Heart right ventricle (tissue), 16 donors: ENCODE results near the gene SPSB3. TPM values are rescaled to one million over a fixed set of nuclear protein-coding genes. Genes with fewer than 3 reads are reported as not detected.

Source experiments
- ATAC-seq, 8 donors: fragments of 200-7000 bp; cut with Tn5 transposase; one replicate each; pipeline ENCODE4 v1.9.1; 2020; ENCODE audit warnings: mild to moderate bottlenecking in 8 of 8, moderate library complexity in 8 of 8, moderate number of reproducible peaks in 1 of 8
- DNase-seq, 2 donors: peaks; one replicate each; pipeline ENCODE4 v3.0.0-alpha.2; 2020
- H3K27ac ChIP-seq, 10 donors: fragments of 200-600 bp; sonication (generic) in 2 of 10; one replicate each; pipeline versions ENCODE4 v1.5.0 to v1.8.0; 2020 to 2022; ENCODE audit warnings: mild to moderate bottlenecking in 3 of 10
- H3K27me3 ChIP-seq, 7 donors: fragments of 200-600 bp; one replicate each; pipeline ENCODE4 v1.8.0; 2021 to 2022; ENCODE audit warnings: mild to moderate bottlenecking in 2 of 7
- H3K36me3 ChIP-seq, 9 donors: fragments of 200-600 bp; sonication (generic) in 1 of 9; one replicate each; pipeline versions ENCODE4 v1.5.0 to v1.8.0; 2020 to 2022; ENCODE audit warnings: mild to moderate bottlenecking in 2 of 9
- H3K4me1 ChIP-seq, 9 donors: fragments of 200-600 bp; sonication (generic) in 1 of 9; one replicate each; pipeline versions ENCODE4 v1.5.0 to v1.8.0; 2020 to 2022; ENCODE audit warnings: mild to moderate bottlenecking in 4 of 9
- H3K4me3 ChIP-seq, 10 donors: fragments of 200-600 bp; sonication (generic) in 2 of 10; one replicate each; pipeline versions ENCODE4 v1.5.0 to v1.8.0; 2020 to 2022; ENCODE audit warnings: mild to moderate bottlenecking in 7 of 10, moderate library complexity in 2 of 10
- H3K9me3 ChIP-seq, 11 donors: fragments of 200-600 bp in 10 of 11; sonication (generic) in 2 of 11; one replicate each; pipeline versions ENCODE4 v1.5.0 to v1.8.0; 2013 to 2022; ENCODE audit warnings: mild to moderate bottlenecking in 2 of 11, control low read depth in 1 of 11, moderate library complexity in 1 of 11
- CTCF ChIP-seq, 9 donors: fragments of 200-600 bp; sonication (generic) in 2 of 9; IDR thresholded peaks; one replicate each; pipeline versions ENCODE4 v1.5.0 to v1.8.0; 2021 to 2022; ENCODE audit warnings: antibody characterized with exemption in 9 of 9, mild to moderate bottlenecking in 5 of 9, moderate library complexity in 1 of 9
- WGBS, 2 donors: extraction: QIAGEN DNeasy Blood & Tissue Kit; methylation state at CpG; one replicate each; pipeline ENCODE4 v1.1.7; 2013; ENCODE audit warnings: inconsistent platforms in 1 of 2; 5-methylcytosine and 5-hydroxymethylcytosine counted together
- intact Hi-C, 10 donors: fragments of 100-400 bp; cut with DNase I; formaldehyde crosslinking; loops; one replicate each; pipeline versions ENCODE4 v1.11.1 to v1.14.2; 2022
- polyA plus RNA-seq, 2 donors: library from polyadenylated mRNA; stranded (reverse); fragments of 200-250 nt; gene quantifications; one replicate each; pipeline ENCODE4 v1.2.3, GENCODE V29; 2013
- total RNA-seq, 10 donors: library from RNA; stranded (reverse); fragmentation: NEBNext Ultra II Directional in 3 of 10; extraction: Animal tissue kit (Norgen Biotek cat#: 25700) in 3 of 10; gene quantifications; one replicate each; pipeline versions ENCODE4 v1.2.1 to v1.2.4, GENCODE V29; 2021 to 2023
- donor health status: Arrhythmogenic right ventricular cardiomyopathy.
- donor health status: ischemic (EF 13 %, LVEDD 7.1; RV severe dilation, severe dysfunction).
- donor health status: healthy with polysubstance abuse.
- donor health status: DM: no; HTN: yes; CAD: no.
- donor health status: DM: no; HTN: no; CAD: no.
- donor health status: ischemic (EF 25% LVEDD 6.9; RV normal size, moderate dysfunction).
- donor health status: ischemic (EF 25% LVEDD 5.7; RV mildly dilated, moderate dysfunction).
- donor health status: healthy.
- donor health status: DM: yes; HTN: yes; CAD: no.
- donor health status: Ischemic cardiomyopathy.
- donor health status: ischemic (EF 35%, LVEDD 5.7; RV mildly dilated, moderate dysfunction).
- donor health status: nonischemic (EF 11% LVEDD 7.7; RV severe dilation, severe dysfunction).
- donor health status: DM: yes; HTN: yes; CAD: no.
- donor health status: PGD.
- donor health status: ischemic (EF 29% LVEDD 5.4; RV normal size, mild dysfunction).
- donor health status: nonischemic (EF 23%, LVEDD 6.1; RV moderate dilation, normal function).

Gene SPSB3
- total and polyA plus RNA-seq, 12 donors, result 25.1 to 97.7 (median 27.2) TPM

GRCh38 chr16:1780677-1781072 is 1.7 kb downstream of the SPSB3 start:
- Histone ChIP-seq H3K9me3 (no peaks in the 10 kb centered on the region), H3K27ac (no peak overlapping the region), H3K27me3 (no peaks in the 10 kb centered on the region), H3K36me3 (peaks cover 0 to 63% (median 15%) of the 10 kb centered on the region in 9 donors), H3K4me1 (peaks cover 16 to 54% (median 34%) of the 10 kb centered on the region in 9 donors), H3K4me3 (peak overlapping the region in 1 of 10 donors; percentile 93)
- WGBS, 2 donors, result 71 to 75% methylated on average over 6 of the region's 6 CpGs
- intact Hi-C loops, result no loop called here
- ATAC-seq (no peak), DNase-seq (no peak)
- TF ChIP-seq CTCF (IDR thresholded peaks at IDR 0.05), result no peak

GRCh38 chr16:1779741-1780676 is 2.4 kb downstream of the SPSB3 start:
- DNase-seq, result peak in 1 of 2 donors; percentile 21
- no peak overlapping the region for H3K27ac ChIP-seq
- TF ChIP-seq CTCF (IDR thresholded peaks at IDR 0.05), result no peak

GRCh38 chr16:1779234-1779701 is 3.1 kb downstream of the SPSB3 start:
- DNase-seq (peak in 1 of 2 donors; percentile 13), ATAC-seq (no peak)
- H3K4me1 ChIP-seq, result peaks cover 19 to 50% (median 38%) of the 10 kb centered on the region in 9 donors
- H3K9me3 ChIP-seq, result no peaks in the 10 kb centered on the region
- no peaks in the 10 kb centered on the region for H3K27me3 ChIP-seq
- WGBS, 2 donors, result 81 to 82% methylated on average over 8 of the region's 8 CpGs
- peak overlapping the region in 1 of 10 donors; percentile 7 for H3K27ac ChIP-seq
- intact Hi-C loops, result loop anchor here in 1 of 10 donors (5.0 kb wide), 1 partner anchor 158 kb away; no protein-coding TSS in a partner anchor
- no peak overlapping the region for H3K4me3 ChIP-seq
- TF ChIP-seq CTCF (IDR thresholded peaks at IDR 0.05), result no peak
- H3K36me3 ChIP-seq, result peaks cover 0 to 63% (median 15%) of the 10 kb centered on the region in 9 donors

More at GRCh38 chr16:1779741-1780676, 2.4 kb downstream of the SPSB3 start:
- peaks cover 0 to 62% (median 15%) of the 10 kb centered on the region in 9 donors for H3K36me3 ChIP-seq
- H3K4me3 ChIP-seq, result no peak overlapping the region
- H3K27me3 ChIP-seq, result no peaks in the 10 kb centered on the region
- intact Hi-C loops, result loop anchor here in 1 of 10 donors (5.0 kb wide), 1 partner anchor 157 kb away; no protein-coding TSS in a partner anchor
- peaks cover 16 to 50% (median 34%) of the 10 kb centered on the region in 9 donors for H3K4me1 ChIP-seq
- ATAC-seq, result no peak
- no peaks in the 10 kb centered on the region for H3K9me3 ChIP-seq
- 82% methylated on average over 27 of the region's 27 CpGs for WGBS, 2 donors
